BLaER1 (cell line): ENCODE results near the gene EMC8.
A peak's percentile ranks its signal among the peaks of the same experiment; 100 is the strongest.
"Not testable (repeated sequence)": the region's sequence is repeated elsewhere in the genome, so short reads cannot be mapped to it uniquely, and the experiment has no call there.

Experiments used
- H3K27ac ChIP-seq: shearing (Covaris generic); formaldehyde crosslinking; 2 replicates; pipeline ENCODE4 v1.8.1; 2022
- H3K27me3 ChIP-seq: shearing (Covaris generic); formaldehyde crosslinking; 2 replicates; pipeline ENCODE4 v1.8.1; 2022
- H3K36me3 ChIP-seq: shearing (Covaris generic); formaldehyde crosslinking; 2 replicates; pipeline ENCODE4 v1.8.1; 2022
- H3K4me1 ChIP-seq: shearing (Covaris generic); formaldehyde crosslinking; 2 replicates; pipeline ENCODE4 v1.8.1; 2022
- H3K4me2 ChIP-seq: shearing (Covaris generic); formaldehyde crosslinking; 2 replicates; pipeline ENCODE4 v1.8.1; 2022
- H3K4me3 ChIP-seq: shearing (Covaris generic); formaldehyde crosslinking; 2 replicates; pipeline ENCODE4 v1.8.1; 2022
- H3K9ac ChIP-seq: shearing (Covaris generic); formaldehyde crosslinking; 2 replicates; pipeline ENCODE4 v1.8.1; 2022
- H3K9me3 ChIP-seq: shearing (Covaris generic); formaldehyde crosslinking; 2 replicates; pipeline ENCODE4 v1.8.1; 2022
- H4K20me1 ChIP-seq: shearing (Covaris generic); formaldehyde crosslinking; 2 replicates; pipeline ENCODE4 v1.8.1; 2022
- Cebpa-rat ChIP-seq: shearing (Covaris generic); IDR thresholded peaks from 2 replicates; pipeline ENCODE4 v1.8.1; 2022

The EMC8 gene

DNA sequence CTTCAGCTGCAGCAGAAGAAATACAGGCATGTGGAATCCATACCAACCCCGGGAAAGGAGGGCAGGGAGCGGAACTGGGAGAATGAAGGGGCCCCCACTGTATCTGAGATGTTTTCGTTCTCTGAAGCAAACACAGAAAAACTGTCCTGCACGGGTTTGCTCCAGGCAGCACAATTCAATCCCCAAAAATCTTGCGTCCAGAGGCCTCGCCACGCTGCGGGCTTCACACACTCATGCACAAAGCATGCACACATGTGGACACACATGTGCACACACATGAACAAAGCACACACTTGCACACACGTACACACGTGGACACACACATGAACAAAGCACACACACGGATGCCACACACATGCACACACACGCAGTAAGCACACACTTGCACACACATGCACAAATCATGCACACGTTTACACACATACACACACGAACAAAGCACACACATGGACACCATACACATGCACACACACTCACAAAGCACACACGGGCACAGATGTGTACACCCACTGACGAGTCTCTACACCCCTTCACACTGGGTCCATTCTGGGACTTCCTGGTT is 27.4 kb upstream of the EMC8 start:
- no peak for TF ChIP-seq Cebpa-rat
- Histone ChIP-seq H3K9me3 (no peaks in the 10 kb centered on the region), H3K9ac (no peak overlapping the region), H4K20me1 (no peaks in the 10 kb centered on the region), H3K27ac (no peak overlapping the region), H3K4me3 (no peak overlapping the region), H3K4me2 (peak overlapping the region; percentile 50), H3K27me3 (no peaks in the 10 kb centered on the region), H3K36me3 (no peaks in the 10 kb centered on the region), H3K4me1 (peaks cover 83% of the 10 kb centered on the region)

DNA sequence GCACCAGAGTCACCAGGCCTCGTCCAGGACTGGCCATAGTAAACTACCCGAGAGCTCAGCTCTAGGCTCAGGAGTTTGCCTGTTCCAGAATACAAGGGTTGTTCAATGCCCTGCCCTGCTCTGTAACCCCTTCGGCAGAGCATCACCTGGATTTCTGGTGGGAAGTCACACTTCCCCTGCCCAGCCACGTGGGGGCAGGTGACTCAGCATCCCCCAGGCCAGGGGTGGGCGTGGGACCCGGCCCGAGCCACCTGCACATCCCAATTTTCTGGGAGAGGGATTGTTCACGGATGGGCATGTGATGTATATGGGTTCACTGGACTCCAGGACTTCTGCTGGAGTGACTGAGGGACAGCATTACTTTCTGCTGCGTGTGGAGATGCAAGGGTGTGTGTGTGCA is 26.0 kb upstream of the EMC8 start:
- Histone ChIP-seq H3K9ac (no peak overlapping the region), H3K27ac (no peak overlapping the region), H4K20me1 (no peaks in the 10 kb centered on the region), H3K4me1 (peaks cover 72% of the 10 kb centered on the region), H3K36me3 (no peaks in the 10 kb centered on the region), H3K27me3 (no peaks in the 10 kb centered on the region), H3K9me3 (no peaks in the 10 kb centered on the region), H3K4me2 (0 out of 2 replicates have a peak overlapping the region, but pooled peaks have one; percentile 50), H3K4me3 (no peak overlapping the region)
- no peak for TF ChIP-seq Cebpa-rat

DNA sequence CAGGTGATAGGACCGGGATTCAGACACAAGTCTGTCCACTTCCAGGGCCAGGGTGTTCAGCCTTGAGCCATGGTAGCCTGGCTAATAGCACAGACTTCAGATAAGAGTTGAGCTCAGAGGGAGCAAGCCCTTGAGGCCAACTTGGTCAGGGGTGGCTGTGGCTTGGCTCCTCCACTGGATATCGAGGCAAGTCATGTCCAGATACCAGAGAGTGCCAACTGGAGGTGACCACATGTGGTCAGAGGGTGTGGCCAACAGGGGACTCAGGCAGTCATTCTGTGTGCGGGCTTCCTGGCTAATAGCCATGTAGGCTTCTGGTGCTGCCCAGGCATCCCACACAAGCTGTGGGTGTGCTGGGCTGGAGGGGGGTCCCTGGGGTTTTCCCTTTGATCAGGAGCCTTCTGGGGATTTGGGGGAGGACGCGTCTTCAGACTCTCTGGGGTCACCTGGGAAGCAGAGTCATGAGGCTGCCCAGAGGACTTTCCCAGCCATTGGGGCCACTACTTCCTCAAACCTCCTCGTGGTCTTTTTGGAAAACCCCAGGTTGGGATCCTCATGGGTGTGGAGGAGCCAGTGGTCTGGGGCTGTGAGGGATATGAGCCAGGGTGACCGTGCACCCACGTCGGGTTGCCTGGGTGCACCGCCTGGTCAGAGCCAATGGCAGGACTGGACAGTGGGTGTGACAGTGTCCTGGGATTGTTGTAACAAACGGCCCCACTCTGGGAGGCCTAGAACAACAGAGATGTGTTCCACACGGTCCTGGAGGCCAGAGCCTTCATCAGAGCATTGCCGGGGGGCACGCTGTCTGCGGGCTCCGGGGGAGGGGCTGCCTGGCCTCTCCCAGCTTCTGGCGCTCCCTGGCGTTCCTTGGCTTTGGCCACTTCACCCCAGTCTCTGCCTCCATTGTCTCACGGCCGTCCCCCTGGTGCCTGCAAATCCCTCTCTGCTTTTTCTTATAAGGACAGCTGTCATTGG is 25.1 kb upstream of the EMC8 start:
- no peak overlapping the region for H3K9ac ChIP-seq
- H3K36me3 ChIP-seq, result no peaks in the 10 kb centered on the region
- H3K27ac ChIP-seq, result no peak overlapping the region
- TF ChIP-seq Cebpa-rat, result no peak
- no peaks in the 10 kb centered on the region for H4K20me1 ChIP-seq
- no peaks in the 10 kb centered on the region for H3K9me3 ChIP-seq
- H3K4me3 ChIP-seq, result no peak overlapping the region
- H3K27me3 ChIP-seq, result no peaks in the 10 kb centered on the region
- no peak overlapping the region for H3K4me2 ChIP-seq
- peaks cover 63% of the 10 kb centered on the region for H3K4me1 ChIP-seq

DNA sequence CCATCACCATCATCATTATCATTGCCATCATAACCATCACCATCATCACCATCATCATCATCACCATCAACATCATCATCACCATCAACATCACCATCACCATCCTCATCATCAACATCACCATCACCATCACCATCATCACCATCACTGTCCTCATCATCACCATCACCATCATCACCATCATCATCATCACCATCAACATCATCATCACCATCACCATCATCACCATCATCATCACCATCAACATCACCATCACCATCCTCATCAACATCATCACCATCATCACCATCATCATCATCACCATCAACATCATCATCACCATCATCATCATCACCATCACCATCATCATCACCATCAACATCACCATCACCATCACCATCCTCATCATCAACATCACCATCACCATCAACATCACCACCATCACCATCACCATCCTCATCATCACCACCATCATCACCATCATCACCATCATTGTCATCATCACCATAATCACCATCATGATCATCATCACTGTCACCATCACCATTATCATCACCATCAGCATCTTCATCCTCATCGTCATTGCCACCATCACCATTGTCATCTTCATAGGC is 24.1 kb upstream of the EMC8 start:
- H3K9ac ChIP-seq, result no peak overlapping the region
- no peaks in the 10 kb centered on the region for H3K27me3 ChIP-seq
- TF ChIP-seq Cebpa-rat, result no peak
- H3K36me3 ChIP-seq, result no peaks in the 10 kb centered on the region
- peaks cover 53% of the 10 kb centered on the region for H3K4me1 ChIP-seq
- H3K4me2 ChIP-seq, result no peak overlapping the region
- no peak overlapping the region for H3K4me3 ChIP-seq
- no peak overlapping the region for H3K27ac ChIP-seq
- no peaks in the 10 kb centered on the region for H4K20me1 ChIP-seq
- H3K9me3 ChIP-seq, result no peaks in the 10 kb centered on the region

DNA sequence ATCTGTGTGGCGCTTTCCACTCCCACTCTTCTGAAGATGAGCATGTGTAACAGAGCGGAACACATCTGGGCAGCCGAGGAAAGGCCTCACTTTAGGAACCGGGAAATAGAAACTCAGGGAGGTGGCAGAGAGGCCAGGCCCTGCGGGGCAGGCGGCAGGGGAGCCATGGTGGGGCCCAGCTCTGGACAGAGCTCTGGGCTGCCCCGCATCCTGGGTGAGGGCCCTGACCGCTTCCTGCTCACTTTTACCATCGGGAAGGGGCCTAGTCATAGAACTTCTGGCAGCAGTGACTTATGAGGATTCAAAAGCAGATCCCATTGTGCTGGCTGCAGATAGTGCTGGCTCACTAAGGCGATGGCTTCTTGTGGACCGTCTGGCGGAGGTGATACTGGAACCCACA is 22.8 kb upstream of the EMC8 start:
- Histone ChIP-seq H3K4me2 (peak overlapping the region; percentile 70), H3K9me3 (no peaks in the 10 kb centered on the region), H3K9ac (peak overlapping the region; percentile 30; the same call in 1 of the 2 replicates), H3K4me3 (no peak overlapping the region), H3K4me1 (peaks cover 40% of the 10 kb centered on the region), H4K20me1 (no peaks in the 10 kb centered on the region), H3K27ac (peak overlapping the region; percentile 50; the same call in 1 of the 2 replicates), H3K27me3 (no peaks in the 10 kb centered on the region), H3K36me3 (no peaks in the 10 kb centered on the region)
- TF ChIP-seq Cebpa-rat, result no peak

DNA sequence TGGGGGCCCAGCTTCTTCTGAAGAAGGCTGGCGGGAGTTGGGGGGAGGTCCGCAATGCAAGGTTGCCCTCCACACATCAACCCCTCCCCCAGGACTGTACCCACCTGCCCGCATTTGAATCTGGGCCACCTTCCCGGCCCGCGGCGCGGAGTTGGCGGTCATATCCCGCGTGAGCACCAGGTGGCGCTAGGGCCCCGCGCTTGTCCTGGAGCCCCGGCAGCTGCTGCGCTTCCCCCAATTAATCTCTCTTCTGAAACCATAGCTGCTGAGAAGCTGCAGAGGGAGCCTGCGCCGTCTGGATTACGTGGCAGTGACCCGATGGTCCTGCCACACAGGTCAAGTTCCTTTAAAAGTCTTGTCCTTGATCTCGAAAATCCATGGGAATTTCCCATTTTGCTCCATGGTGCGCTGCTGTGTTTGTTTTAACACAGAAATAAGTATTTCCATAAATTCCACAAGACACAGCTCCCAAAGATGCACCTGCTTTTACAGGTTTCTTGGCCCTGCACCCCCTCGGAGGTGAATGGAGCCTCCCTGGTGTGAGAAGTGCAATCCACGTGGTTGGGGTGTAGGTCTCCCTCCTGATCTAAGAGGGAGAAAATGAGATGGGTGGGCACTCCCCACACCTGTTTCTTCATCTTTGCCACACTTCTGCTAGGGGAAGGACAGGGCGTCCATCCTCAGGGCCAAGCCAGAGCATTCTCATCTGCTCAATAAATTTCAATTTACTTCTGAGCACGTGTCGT is 22.2 kb upstream of the EMC8 start:
- peak overlapping the region; percentile 50; the same call in 1 of the 2 replicates for H3K27ac ChIP-seq
- no peak overlapping the region for H3K4me3 ChIP-seq
- no peak for TF ChIP-seq Cebpa-rat
- peaks cover 35% of the 10 kb centered on the region for H3K4me1 ChIP-seq
- H3K27me3 ChIP-seq, result no peaks in the 10 kb centered on the region
- no peaks in the 10 kb centered on the region for H3K36me3 ChIP-seq
- H4K20me1 ChIP-seq, result no peaks in the 10 kb centered on the region
- H3K9me3 ChIP-seq, result no peaks in the 10 kb centered on the region
- H3K9ac ChIP-seq, result no peak overlapping the region
- peak overlapping the region; percentile 70 for H3K4me2 ChIP-seq

DNA sequence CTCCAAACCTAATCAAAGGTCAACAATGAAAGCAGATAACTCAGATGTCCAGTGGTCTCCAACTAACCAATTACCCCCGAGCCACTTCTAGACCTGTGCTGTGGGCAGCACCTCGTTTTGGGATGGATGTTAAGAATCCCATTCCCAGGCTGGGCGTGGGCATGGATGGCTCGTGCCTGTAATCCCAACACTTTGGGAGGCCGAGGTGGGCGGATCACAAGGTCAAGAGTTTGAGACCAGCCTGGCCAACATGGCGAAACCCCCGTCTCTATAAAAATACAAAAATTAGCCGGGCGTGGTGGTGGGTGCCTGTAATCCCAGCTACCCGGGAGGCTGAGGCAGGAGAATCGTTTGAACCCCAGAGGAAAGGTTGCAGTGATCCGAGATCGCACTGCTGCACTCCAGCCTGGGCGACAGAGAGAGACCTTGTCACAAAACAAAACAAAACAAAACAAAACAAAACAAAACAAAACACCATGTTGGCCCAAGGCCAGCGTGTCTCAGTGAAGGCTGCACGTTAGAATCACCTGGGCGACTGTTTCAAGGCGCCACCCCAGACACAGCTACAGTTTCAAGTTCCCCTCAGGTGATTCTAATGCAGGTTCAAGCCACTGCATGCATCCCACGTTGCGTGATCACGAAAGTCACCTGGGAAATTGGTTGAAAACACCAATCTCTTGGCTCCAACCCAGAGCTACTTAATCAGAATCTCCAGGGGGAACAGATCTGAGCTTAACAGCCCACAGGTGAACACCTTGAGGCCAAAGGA is 21.4 kb upstream of the EMC8 start:
- Histone ChIP-seq H3K9ac (no peak overlapping the region), H4K20me1 (no peaks in the 10 kb centered on the region), H3K4me1 (peaks cover 27% of the 10 kb centered on the region), H3K4me2 (peak overlapping the region; percentile 26; the same call in 1 of the 2 replicates), H3K27ac (no peak overlapping the region), H3K27me3 (no peaks in the 10 kb centered on the region), H3K4me3 (no peak overlapping the region), H3K36me3 (no peaks in the 10 kb centered on the region), H3K9me3 (no peaks in the 10 kb centered on the region)
- no peak for TF ChIP-seq Cebpa-rat

DNA sequence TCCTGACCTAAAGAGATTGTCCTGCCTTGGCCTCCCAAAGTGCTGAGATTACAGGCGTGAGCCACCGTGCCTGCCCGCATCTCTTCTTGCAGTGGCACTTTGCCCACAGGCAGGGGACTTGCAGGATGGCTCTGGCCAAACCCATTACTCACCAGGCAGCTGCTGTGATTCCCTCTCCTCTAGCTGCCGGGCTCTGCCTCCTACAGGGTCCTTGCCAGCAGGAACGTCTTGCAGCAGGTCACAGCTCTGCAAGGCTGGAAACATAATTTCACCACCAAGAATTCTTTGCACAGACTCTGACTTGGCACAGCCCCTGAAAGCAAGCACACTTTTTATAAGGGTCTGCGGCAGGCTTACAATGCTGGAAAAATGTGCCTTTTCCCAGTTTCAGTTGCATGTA is 20.4 kb upstream of the EMC8 start:
- no peaks in the 10 kb centered on the region for H3K27me3 ChIP-seq

DNA sequence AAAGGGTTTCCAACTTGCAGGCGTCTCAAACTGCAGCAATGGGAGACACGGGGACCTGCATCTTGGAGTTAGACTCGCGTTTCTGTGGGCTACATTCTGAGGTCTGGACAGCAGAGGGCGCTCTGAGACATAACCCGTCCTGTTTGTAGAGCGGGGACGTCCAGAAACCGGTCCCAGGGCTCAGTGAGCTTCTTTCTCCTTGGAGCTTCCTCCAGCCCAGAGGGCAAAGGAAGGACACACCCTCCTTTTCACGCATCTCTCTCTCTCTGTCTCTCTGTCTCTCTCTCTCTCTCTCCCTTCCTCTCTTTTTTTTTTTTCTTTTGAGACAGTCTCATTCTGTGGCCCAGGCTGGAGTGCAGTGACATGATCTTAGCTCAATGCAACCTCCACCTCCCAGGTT is 19.9 kb upstream of the EMC8 start:
- H3K9ac ChIP-seq, result no peak overlapping the region
- no peak overlapping the region for H3K4me2 ChIP-seq

More for the DNA sequence above, 20.4 kb upstream of the EMC8 start:
- Histone ChIP-seq H3K4me2 (no peak overlapping the region), H3K36me3 (no peaks in the 10 kb centered on the region), H3K27ac (no peak overlapping the region), H3K9ac (no peak overlapping the region), H3K4me3 (no peak overlapping the region), H3K9me3 (no peaks in the 10 kb centered on the region), H4K20me1 (no peaks in the 10 kb centered on the region), H3K4me1 (peaks cover 19% of the 10 kb centered on the region)
- TF ChIP-seq Cebpa-rat, result no peak

DNA sequence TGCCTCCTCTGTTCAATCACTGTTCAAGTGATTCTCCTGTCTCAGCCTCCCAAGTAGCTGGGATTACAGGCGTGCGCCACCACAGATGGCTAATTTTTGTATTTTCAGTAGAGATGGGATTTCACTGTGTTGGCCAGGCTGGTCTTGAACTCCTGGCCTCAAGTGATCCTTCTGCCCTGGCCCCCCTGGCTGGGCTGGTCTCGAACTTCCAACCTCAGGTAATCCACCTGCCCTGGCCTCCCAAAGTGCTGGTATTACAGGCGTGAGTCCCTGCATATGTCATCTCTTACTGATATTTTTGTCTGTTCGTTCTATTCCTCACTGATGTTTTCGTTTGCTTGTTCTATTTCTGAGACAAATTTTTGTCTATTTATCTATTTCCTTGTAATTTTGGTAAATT is 17.9 kb upstream of the EMC8 start:
- peaks cover 13% of the 10 kb centered on the region for H3K27me3 ChIP-seq

More for the DNA sequence above, 19.9 kb upstream of the EMC8 start:
- Histone ChIP-seq H4K20me1 (no peaks in the 10 kb centered on the region), H3K36me3 (no peaks in the 10 kb centered on the region), H3K9me3 (no peaks in the 10 kb centered on the region), H3K27ac (no peak overlapping the region), H3K4me1 (peaks cover 14% of the 10 kb centered on the region), H3K4me3 (no peak overlapping the region), H3K27me3 (no peaks in the 10 kb centered on the region)
- TF ChIP-seq Cebpa-rat, result no peak

More for the DNA sequence above, 17.9 kb upstream of the EMC8 start:
- H3K9me3 ChIP-seq, H3K4me2 ChIP-seq, H3K27ac ChIP-seq, H3K36me3 ChIP-seq, H3K9ac ChIP-seq, H3K4me3 ChIP-seq, H3K4me1 ChIP-seq, H4K20me1 ChIP-seq: not testable (repeated sequence)
